GM18520 (cell line): ENCODE measurements around the gene ABITRAM.
A peak's percentile ranks its signal among the peaks of the same experiment; 100 is the strongest.
"Not testable (repeated sequence)": the region's sequence is repeated elsewhere in the genome, so short reads cannot be mapped to it uniquely, and the experiment has no call there.

Experiments used
- ATAC-seq: cut with Tn5 transposase; IDR thresholded peaks from one replicate; pipeline ENCODE4 v1.9.1; 2021; ENCODE audit not compliant: unreplicated experiment

Gene ABITRAM

GRCh38 chr9:108934323-108934893, at the start of gene ABITRAM:
Gene ABITRAM (plus strand): TSS chr9:108934400. CDS start chr9:108934487, 87 bp downstream.
- peak; percentile 71 for ATAC-seq

- no peak for ATAC-seq
Measured at GRCh38 chr9:108884701-108885100, 49.5 kb upstream of the ABITRAM start.

GRCh38 chr9:108885643-108886348, 48.4 kb upstream of the ABITRAM start:
- peak; percentile 98 for ATAC-seq

- ATAC-seq = not testable (repeated sequence)
Measured at GRCh38 chr9:108886594-108887271, 47.5 kb upstream of the ABITRAM start.

- ATAC-seq = no peak
Measured at GRCh38 chr9:108889649-108890067, 44.5 kb upstream of the ABITRAM start.

- ATAC-seq = no peak
Measured at GRCh38 chr9:108894225-108894997, 39.8 kb upstream of the ABITRAM start.

- no peak for ATAC-seq
Measured at GRCh38 chr9:108897324-108898096, 36.7 kb upstream of the ABITRAM start.

- ATAC-seq = not testable (repeated sequence)
Measured at GRCh38 chr9:108899023-108899695, 35.0 kb upstream of the ABITRAM start.

- ATAC-seq = no peak
Measured at GRCh38 chr9:108900176-108900575, 34.0 kb upstream of the ABITRAM start.

- no peak for ATAC-seq
Measured at GRCh38 chr9:108903420-108904103, 30.6 kb upstream of the ABITRAM start.

- ATAC-seq = no peak
Measured at GRCh38 chr9:108904161-108904560, 30.0 kb upstream of the ABITRAM start.

- no peak for ATAC-seq
Measured at GRCh38 chr9:108905494-108905893, 28.7 kb upstream of the ABITRAM start.

- no peak for ATAC-seq
Measured at GRCh38 chr9:108910402-108910801, 23.8 kb upstream of the ABITRAM start.

- no peak for ATAC-seq
Measured at GRCh38 chr9:108910914-108911313, 23.3 kb upstream of the ABITRAM start.

- ATAC-seq = no peak
Measured at GRCh38 chr9:108911820-108912219, 22.4 kb upstream of the ABITRAM start.

GRCh38 chr9:108913391-108913790, 20.8 kb upstream of the ABITRAM start:
- no peak for ATAC-seq

GRCh38 chr9:108919517-108919916, 14.7 kb upstream of the ABITRAM start:
- ATAC-seq = no peak

- ATAC-seq = not testable (repeated sequence)
Measured at GRCh38 chr9:108920401-108920800, 13.8 kb upstream of the ABITRAM start.

GRCh38 chr9:108921200-108921599, 13.0 kb upstream of the ABITRAM start:
- ATAC-seq = no peak
